GM21723 (cell line): Measurements from ENCODE around the gene ABTB1.
"Not testable (repeated sequence)": the region's sequence is repeated elsewhere in the genome, so short reads cannot be mapped to it uniquely, and the experiment has no call there.

Experiments
- ATAC-seq: cut with Tn5 transposase; IDR thresholded peaks from one replicate; pipeline ENCODE4 v1.9.1; 2021; ENCODE audit warnings: mild to moderate bottlenecking, moderate library complexity; ENCODE audit not compliant: unreplicated experiment

The ABTB1 gene

GRCh38 chr3:127670761-127671522, 1.8 kb upstream of the ABTB1 start:
- ATAC-seq: no peak

GRCh38 chr3:127671523-127672428, 976 bp upstream of the ABTB1 start:
- ATAC-seq: peak; percentile 31

GRCh38 chr3:127673191-127674100, 694 bp downstream of the ABTB1 start:
- ATAC-seq: peak; percentile 42

GRCh38 chr3:127674101-127674721, 1.5 kb downstream of the ABTB1 start:
- ATAC-seq: no peak

- ATAC-seq: no peak
Measured at GRCh38 chr3:127674790-127675189, 2.0 kb downstream of the ABTB1 start.

GRCh38 chr3:127675651-127676391, 3.1 kb downstream of the ABTB1 start:
- ATAC-seq: no peak

GRCh38 chr3:127676456-127676855, 3.7 kb downstream of the ABTB1 start:
- no peak for ATAC-seq

- ATAC-seq: no peak
Measured at GRCh38 chr3:127676921-127677351, 4.2 kb downstream of the ABTB1 start.

GRCh38 chr3:127677541-127678314, 5.0 kb downstream of the ABTB1 start:
- ATAC-seq: no peak

GRCh38 chr3:127678315-127678599, 5.5 kb downstream of the ABTB1 start:
- ATAC-seq: no peak

- ATAC-seq: no peak
Measured at GRCh38 chr3:127678611-127679533, 6.1 kb downstream of the ABTB1 start.

GRCh38 chr3:127679534-127680145, 6.9 kb downstream of the ABTB1 start:
- no peak for ATAC-seq

GRCh38 chr3:127680146-127680661, 7.5 kb downstream of the ABTB1 start:
- no peak for ATAC-seq

GRCh38 chr3:127680798-127681221, 8.1 kb downstream of the ABTB1 start:
- no peak for ATAC-seq

- ATAC-seq: not testable (repeated sequence)
Measured at GRCh38 chr3:127682175-127682554, 9.4 kb downstream of the ABTB1 start.

GRCh38 chr3:127682561-127682960, 9.8 kb downstream of the ABTB1 start:
- ATAC-seq: no peak
